Gastroesophageal sphincter (tissue), 3 donors: Measurements from ENCODE around the gene RAX.

Experiments
- EP300 ChIP-seq: sonication (generic); formaldehyde crosslinking; IDR thresholded peaks from one replicate; pipeline ENCODE4 v1.6.1; 2017; ENCODE audit warnings: antibody characterized with exemption, mild to moderate bottlenecking
- POLR2A ChIP-seq, 2 donors: fragments of 450-650 bp; IDR thresholded peaks; one replicate each; pipeline ENCODE4 v1.6.1; 2017; ENCODE audit warnings: antibody characterized with exemption in 2 of 2, mild to moderate bottlenecking in 2 of 2, moderate library complexity in 1 of 2
- TF ChIP-seq, protein P1 (sequence below), 4 experiments: fragments of 200-600 bp in 2 of 4; fragments of 450-650 bp in 2 of 4; sonication (generic) in 1 of 4; IDR thresholded peaks; one replicate each; pipeline ENCODE4 v1.5.1; 2017 to 2019; ENCODE audit warnings: antibody characterized with exemption in 4 of 4, mild to moderate bottlenecking in 2 of 4, moderate library complexity in 2 of 4

- TF ChIP-seq, protein P1, sequence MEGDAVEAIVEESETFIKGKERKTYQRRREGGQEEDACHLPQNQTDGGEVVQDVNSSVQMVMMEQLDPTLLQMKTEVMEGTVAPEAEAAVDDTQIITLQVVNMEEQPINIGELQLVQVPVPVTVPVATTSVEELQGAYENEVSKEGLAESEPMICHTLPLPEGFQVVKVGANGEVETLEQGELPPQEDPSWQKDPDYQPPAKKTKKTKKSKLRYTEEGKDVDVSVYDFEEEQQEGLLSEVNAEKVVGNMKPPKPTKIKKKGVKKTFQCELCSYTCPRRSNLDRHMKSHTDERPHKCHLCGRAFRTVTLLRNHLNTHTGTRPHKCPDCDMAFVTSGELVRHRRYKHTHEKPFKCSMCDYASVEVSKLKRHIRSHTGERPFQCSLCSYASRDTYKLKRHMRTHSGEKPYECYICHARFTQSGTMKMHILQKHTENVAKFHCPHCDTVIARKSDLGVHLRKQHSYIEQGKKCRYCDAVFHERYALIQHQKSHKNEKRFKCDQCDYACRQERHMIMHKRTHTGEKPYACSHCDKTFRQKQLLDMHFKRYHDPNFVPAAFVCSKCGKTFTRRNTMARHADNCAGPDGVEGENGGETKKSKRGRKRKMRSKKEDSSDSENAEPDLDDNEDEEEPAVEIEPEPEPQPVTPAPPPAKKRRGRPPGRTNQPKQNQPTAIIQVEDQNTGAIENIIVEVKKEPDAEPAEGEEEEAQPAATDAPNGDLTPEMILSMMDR (IDR thresholded peaks at IDR 0.05): no peak
- TF ChIP-seq POLR2A (IDR thresholded peaks at IDR 0.05): no peak
- TF ChIP-seq EP300: no peak
These were observed 9.1 kb upstream of the RAX start for GRCh38 chr18:59282341-59282740.
